Ishikawa (cell line): ENCODE measurements around the gene ATP2C1.
A peak's percentile ranks its signal among the peaks of the same experiment; 100 is the strongest.

ENCODE experiments used
- CEBPB ChIP-seq: IDR thresholded peaks from 2 replicates; pipeline ENCODE4 v1.6.1; 2012
- CREB1 ChIP-seq: IDR thresholded peaks from 2 replicates; pipeline ENCODE4 v1.6.1; 2012; ENCODE audit warnings: low read depth
- EGR1 ChIP-seq: IDR thresholded peaks from 2 replicates; pipeline ENCODE4 v1.6.1; 2012
- EP300 ChIP-seq: IDR thresholded peaks from 2 replicates; pipeline ENCODE4 v1.6.1; 2012; ENCODE audit warnings: borderline replicate concordance
- FOXM1 ChIP-seq: IDR thresholded peaks from 2 replicates; pipeline ENCODE4 v1.6.1; 2012; ENCODE audit warnings: low read depth, borderline replicate concordance
- MAX ChIP-seq: IDR thresholded peaks from 2 replicates; pipeline ENCODE4 v1.6.1; 2012
- NFIC ChIP-seq: IDR thresholded peaks from 2 replicates; pipeline ENCODE4 v1.6.1; 2012
- RAD21 ChIP-seq: IDR thresholded peaks from 2 replicates; pipeline ENCODE4 v1.6.1; 2012; ENCODE audit warnings: low read depth
- REST ChIP-seq: IDR thresholded peaks from 2 replicates; pipeline ENCODE4 v1.6.1; 2012; ENCODE audit warnings: low read depth, mild to moderate bottlenecking
- TAF1 ChIP-seq: IDR thresholded peaks from 2 replicates; pipeline ENCODE4 v1.6.1; 2012; ENCODE audit warnings: low read depth, mild to moderate bottlenecking
- TCF12 ChIP-seq: IDR thresholded peaks from 2 replicates; pipeline ENCODE4 v1.6.1; 2012; ENCODE audit warnings: low read depth
- TEAD4 ChIP-seq: IDR thresholded peaks from 2 replicates; pipeline ENCODE4 v1.6.1; 2012
- USF1 ChIP-seq: IDR thresholded peaks from 2 replicates; pipeline ENCODE4 v1.6.1; 2012
- YY1 ChIP-seq: IDR thresholded peaks from 2 replicates; pipeline ENCODE4 v1.6.1; 2012; ENCODE audit warnings: low read depth
- ZBTB7A ChIP-seq: IDR thresholded peaks from 2 replicates; pipeline ENCODE4 v1.6.1; 2012; ENCODE audit warnings: low read depth

The ATP2C1 gene

GRCh38 chr3:130850044-130850797 lies 43.7 kb upstream of the ATP2C1 start:
- TF ChIP-seq CEBPB (peak; percentile 90), USF1 (no peak)

GRCh38 chr3:130850843-130851242 lies 43.0 kb upstream of the ATP2C1 start:
- TF ChIP-seq EGR1: no peak
- no peak for TF ChIP-seq RAD21

- TF ChIP-seq CEBPB (no peak), CREB1 (no peak), FOXM1 (no peak), MAX (no peak), TCF12 (no peak), NFIC (no peak), TEAD4 (no peak), REST (no peak), EGR1 (no peak), RAD21 (no peak), YY1 (no peak), ZBTB7A (no peak), TAF1 (no peak), EP300 (no peak), USF1 (no peak)
These were observed 42.6 kb upstream of the ATP2C1 start for GRCh38 chr3:130851277-130851676.

- TF ChIP-seq FOXM1 (no peak), MAX (no peak), NFIC (no peak), CEBPB (no peak), USF1 (no peak), YY1 (no peak), REST (no peak), TAF1 (no peak), TEAD4 (no peak), TCF12 (no peak), RAD21 (no peak), CREB1 (no peak), EP300 (no peak), ZBTB7A (no peak)
These were observed 40.3 kb upstream of the ATP2C1 start for GRCh38 chr3:130853581-130853980.

GRCh38 chr3:130854208-130854864 lies 39.5 kb upstream of the ATP2C1 start:
- TF ChIP-seq USF1 (no peak), TAF1 (no peak), EGR1 (no peak), TEAD4 (no peak), NFIC (no peak), MAX (no peak), ZBTB7A (no peak), TCF12 (no peak), REST (no peak), YY1 (no peak), RAD21 (no peak), FOXM1 (no peak), CEBPB (no peak), EP300 (no peak), CREB1 (no peak)
